GM18907 (cell line): ENCODE results near the gene ZW10.
A peak's percentile ranks its signal among the peaks of the same experiment; 100 is the strongest.
"Not testable (repeated sequence)": the region's sequence is repeated elsewhere in the genome, so short reads cannot be mapped to it uniquely, and the experiment has no call there.

ENCODE experiments used
- ATAC-seq: cut with Tn5 transposase; IDR thresholded peaks from one replicate; pipeline ENCODE4 v1.9.1; 2021; ENCODE audit warnings: mild to moderate bottlenecking, moderate library complexity; ENCODE audit not compliant: unreplicated experiment

ZW10 gene

GRCh38 chr11:113705871-113706655, 67.4 kb downstream of the ZW10 start, which contains the start of gene TMPRSS5:
TMPRSS5 (minus strand) TSS chr11:113706308; CDS start chr11:113706224, 84 bp downstream.
- no peak for ATAC-seq

- not testable (repeated sequence) for ATAC-seq
These were observed 69.9 kb downstream of the ZW10 start for GRCh38 chr11:113703551-113703950.

- ATAC-seq, result no peak
These were observed 72.0 kb downstream of the ZW10 start for GRCh38 chr11:113701491-113701890.

- no peak for ATAC-seq
These were observed 75.0 kb downstream of the ZW10 start for GRCh38 chr11:113698515-113698914.

- ATAC-seq, result no peak
These were observed 75.6 kb downstream of the ZW10 start for GRCh38 chr11:113697756-113698407.

GRCh38 chr11:113697111-113697510, 76.4 kb downstream of the ZW10 start:
- ATAC-seq, result no peak

GRCh38 chr11:113695207-113695606, 78.3 kb downstream of the ZW10 start:
- ATAC-seq, result no peak

- ATAC-seq, result no peak
These were observed 79.1 kb downstream of the ZW10 start for GRCh38 chr11:113694390-113694789.

GRCh38 chr11:113693030-113693429, 80.5 kb downstream of the ZW10 start:
- ATAC-seq, result no peak

- ATAC-seq, result no peak
These were observed 82.6 kb downstream of the ZW10 start for GRCh38 chr11:113690619-113691569.

- no peak for ATAC-seq
These were observed 83.5 kb downstream of the ZW10 start for GRCh38 chr11:113689768-113690618.

GRCh38 chr11:113685654-113686359, 87.7 kb downstream of the ZW10 start:
- peak; percentile 57 for ATAC-seq

- no peak for ATAC-seq
These were observed 89.0 kb downstream of the ZW10 start for GRCh38 chr11:113684496-113684895.

- ATAC-seq, result no peak
These were observed 89.9 kb downstream of the ZW10 start for GRCh38 chr11:113683481-113684046.
